Measurements from ENCODE around the gene TMX4.

The TMX4 gene

GRCh38 chr20:8007490-8007889, 12.1 kb downstream of the TMX4 start:
- CTCF ChIA-PET = interaction anchor here (1.2 to 1.9 kb wide), 2 partner anchors 9 to 21 kb away, joined by 3 to 5 read pairs; no protein-coding TSS in a partner anchor
- no peak for TF ChIP-seq CTCF (IDR thresholded peaks at IDR 0.05; ENCODE audit: control extremely low read depth, extremely low read depth, low read depth, missing control alignments)
- POLR2A ChIA-PET = no interaction called here

GRCh38 chr20:8005575-8006366, 13.8 kb downstream of the TMX4 start:
- no peak for TF ChIP-seq CTCF (IDR thresholded peaks at IDR 0.05; ENCODE audit: control extremely low read depth, extremely low read depth, low read depth, missing control alignments)
- CTCF ChIA-PET = no interaction called here
- no peak for DNase-seq (ENCODE audit: extremely low spot score)
- POLR2A ChIA-PET = no interaction called here

More at GRCh38 chr20:8007490-8007889, 12.1 kb downstream of the TMX4 start:
- DNase-seq (ENCODE audit: extremely low spot score) = no peak

GRCh38 chr20:8005033-8005432, 14.5 kb downstream of the TMX4 start:
- TF ChIP-seq CTCF (IDR thresholded peaks at IDR 0.05; ENCODE audit: control extremely low read depth, extremely low read depth, low read depth, missing control alignments) = no peak
- CTCF ChIA-PET = no interaction called here
- DNase-seq (ENCODE audit: extremely low spot score) = no peak
- POLR2A ChIA-PET = no interaction called here

GRCh38 chr20:8002056-8002455, 17.5 kb downstream of the TMX4 start:
- DNase-seq (ENCODE audit: extremely low spot score) = no peak
- CTCF ChIA-PET = interaction anchor here (1.4 to 2.0 kb wide), 3 partner anchors 9 to 66 kb away, joined by 3 to 6 read pairs (median 5); no protein-coding TSS in a partner anchor
- POLR2A ChIA-PET = no interaction called here
- no peak for TF ChIP-seq CTCF (IDR thresholded peaks at IDR 0.05; ENCODE audit: control extremely low read depth, extremely low read depth, low read depth, missing control alignments)

- CTCF ChIA-PET = interaction anchor here (0.7 to 1.7 kb wide), 3 partner anchors 8 to 65 kb away, joined by 3 to 6 read pairs (median 3); no protein-coding TSS in a partner anchor
- no peak for DNase-seq (ENCODE audit: extremely low spot score)
- POLR2A ChIA-PET = no interaction called here
Measured at GRCh38 chr20:8000796-8001195, 18.8 kb downstream of the TMX4 start.

GRCh38 chr20:7996898-7997297, 22.7 kb downstream of the TMX4 start:
- TF ChIP-seq CTCF (IDR thresholded peaks at IDR 0.05; ENCODE audit: control extremely low read depth, extremely low read depth, low read depth, missing control alignments) = no peak
- POLR2A ChIA-PET = no interaction called here
- CTCF ChIA-PET = interaction anchor here (1.5 kb wide), 1 partner anchor 14 kb away, joined by 5 read pairs; no protein-coding TSS in a partner anchor
- peak; percentile 10 for DNase-seq (ENCODE audit: extremely low spot score)

More at GRCh38 chr20:8000796-8001195, 18.8 kb downstream of the TMX4 start:
- TF ChIP-seq CTCF (IDR thresholded peaks at IDR 0.05; ENCODE audit: control extremely low read depth, extremely low read depth, low read depth, missing control alignments) = no peak
